ENCODE results near the gene RNF222. TPM values are rescaled to one million over a fixed set of nuclear protein-coding genes. Genes with fewer than 3 reads are reported as not detected.
"Not testable (repeated sequence)": the region's sequence is repeated elsewhere in the genome, so short reads cannot be mapped to it uniquely, and the experiment has no call there.

RNF222 gene
- total RNA-seq, 4 donors from 2014 or later = not detected

DNA sequence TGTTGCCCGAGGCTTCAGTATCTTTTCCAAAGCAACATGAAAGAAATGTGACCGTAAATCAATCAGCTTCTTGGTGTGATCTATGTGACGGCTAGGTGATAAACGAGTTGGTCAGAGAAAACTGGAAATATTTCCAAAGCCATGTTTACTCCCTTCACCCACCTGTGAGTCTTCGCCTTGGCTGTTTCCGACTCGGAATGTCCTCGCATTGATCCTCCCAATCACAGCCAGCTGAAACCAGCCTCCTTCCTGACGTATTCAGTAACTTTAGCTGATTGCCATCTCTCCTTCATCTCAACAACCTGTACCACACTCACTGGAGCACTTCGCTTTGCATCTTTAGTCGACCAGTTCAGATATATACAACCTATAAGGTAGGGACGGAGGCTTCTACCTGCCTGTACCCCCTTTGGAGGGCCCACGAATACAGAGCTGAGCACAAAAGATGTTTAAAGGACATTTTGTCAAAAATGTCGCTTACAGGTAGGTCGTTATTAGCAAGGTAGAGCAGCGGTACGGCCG, 21.8 kb downstream of the RNF222 start:
- Histone ChIP-seq H3K27ac (peak overlapping the region; percentile 82 to 87), H3K4me3 (peak overlapping the region; percentile 56 to 71), H3K27me3 (no peaks in the 10 kb centered on the region), H3K36me3 (no peaks in the 10 kb centered on the region), H3K9me3 (no peaks in the 10 kb centered on the region), H3K4me1 (peaks cover 0 to 9% of the 10 kb centered on the region in 2 donors)
- intact Hi-C loops (cut with DNase I; ENCODE audit: low total_unique reads) = no loop called here
- no peak for TF ChIP-seq POLR2A (IDR thresholded peaks at IDR 0.05)
- TF ChIP-seq CTCF (IDR thresholded peaks at IDR 0.05) = no peak
- no peak for DNase-seq

- H3K4me1 ChIP-seq; H3K27me3 ChIP-seq; intact Hi-C loops (cut with DNase I; ENCODE audit: low total_unique reads); DNase-seq; H3K9me3 ChIP-seq; H3K27ac ChIP-seq; H3K4me3 ChIP-seq; H3K36me3 ChIP-seq: not testable (repeated sequence)
Observed at GRCh38 chr17:8373856-8374255, 23.8 kb downstream of the RNF222 start.

DNA sequence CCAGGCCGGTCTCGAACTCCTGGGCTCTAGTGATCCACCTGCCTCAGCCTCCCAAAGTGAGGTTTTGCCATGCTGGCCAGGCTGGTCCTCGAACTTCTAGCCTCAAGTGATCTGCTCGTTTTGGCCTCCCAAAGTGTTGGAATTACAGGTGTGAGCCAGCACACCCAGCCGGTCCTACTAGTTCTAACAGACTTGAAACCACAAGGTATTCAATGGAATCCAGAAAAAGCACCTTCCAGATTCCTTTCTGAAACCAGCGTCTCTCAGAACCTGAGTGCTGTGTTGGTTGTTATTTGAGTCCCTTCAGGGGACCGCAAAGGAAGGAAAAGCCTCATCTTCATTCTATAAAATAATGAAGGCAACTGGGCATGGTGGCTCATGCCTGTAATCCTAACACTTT, 25.2 kb downstream of the RNF222 start:
- H3K27me3 ChIP-seq = no peaks in the 10 kb centered on the region
- no peak for TF ChIP-seq CTCF (IDR thresholded peaks at IDR 0.05)
- TF ChIP-seq POLR2A (IDR thresholded peaks at IDR 0.05) = no peak
- H3K27ac ChIP-seq = no peak overlapping the region
- H3K9me3 ChIP-seq = no peaks in the 10 kb centered on the region
- DNase-seq = no peak
- intact Hi-C loops (cut with DNase I; ENCODE audit: low total_unique reads) = no loop called here
- no peaks in the 10 kb centered on the region for H3K4me1 ChIP-seq
- H3K4me3 ChIP-seq = no peak overlapping the region
- no peaks in the 10 kb centered on the region for H3K36me3 ChIP-seq

GRCh38 chr17:8371786-8372185, 25.8 kb downstream of the RNF222 start:
- Histone ChIP-seq H3K4me1 (no peaks in the 10 kb centered on the region), H3K27me3 (no peaks in the 10 kb centered on the region), H3K27ac (no peak overlapping the region), H3K36me3 (no peaks in the 10 kb centered on the region), H3K9me3 (no peaks in the 10 kb centered on the region), H3K4me3 (no peak overlapping the region)
- no peak for DNase-seq
- intact Hi-C loops (cut with DNase I; ENCODE audit: low total_unique reads) = no loop called here
- TF ChIP-seq CTCF (IDR thresholded peaks at IDR 0.05) (no peak), POLR2A (IDR thresholded peaks at IDR 0.05) (no peak)

GRCh38 chr17:8369944-8370343, 27.7 kb downstream of the RNF222 start:
- Histone ChIP-seq H3K4me1 (no peaks in the 10 kb centered on the region), H3K36me3 (no peaks in the 10 kb centered on the region), H3K9me3 (no peaks in the 10 kb centered on the region), H3K27ac (no peak overlapping the region), H3K4me3 (no peak overlapping the region), H3K27me3 (no peaks in the 10 kb centered on the region)
- TF ChIP-seq POLR2A (IDR thresholded peaks at IDR 0.05) (no peak), CTCF (IDR thresholded peaks at IDR 0.05) (no peak)
- intact Hi-C loops (cut with DNase I; ENCODE audit: low total_unique reads) = no loop called here
- no peak for DNase-seq

GRCh38 chr17:8368193-8368592, 29.4 kb downstream of the RNF222 start:
- Histone ChIP-seq H3K36me3 (no peaks in the 10 kb centered on the region), H3K4me3 (no peak overlapping the region), H3K27me3 (no peaks in the 10 kb centered on the region), H3K4me1 (no peaks in the 10 kb centered on the region), H3K9me3 (no peaks in the 10 kb centered on the region), H3K27ac (no peak overlapping the region)
- intact Hi-C loops (cut with DNase I; ENCODE audit: low total_unique reads) = no loop called here
- no peak for DNase-seq
- TF ChIP-seq CTCF (IDR thresholded peaks at IDR 0.05) (no peak), POLR2A (IDR thresholded peaks at IDR 0.05) (no peak)

All from uterus (tissue), 4 donors.